GM10248 (cell line): Measurements from ENCODE around the gene TRIM54.

ENCODE experiments used
- CTCF ChIA-PET: fragments of 300-600 bp; sonication (Branson Sonifier 250); formaldehyde crosslinking; extraction: SDS; loops from one replicate; lab custom pipeline; 2021; ENCODE audit warnings: antibody characterized with exemption; lab: Yijun Ruan, JAX
- POLR2A ChIA-PET: fragments of 350-650 bp; sonication (Branson Sonifier 250); formaldehyde crosslinking; extraction: SDS; loops from one replicate; lab custom pipeline; 2020; ENCODE audit warnings: antibody characterized with exemption; lab: Yijun Ruan, JAX
- DNase-seq: peaks from one replicate; pipeline ENCODE4 v3.0.0; 2012; ENCODE audit errors: extremely low spot score
- CTCF ChIP-seq: IDR thresholded peaks from 2 replicates; pipeline ENCODE4 v1.5.1; 2012; ENCODE audit warnings: mild to moderate bottlenecking, low read depth; ENCODE audit errors: extremely low read depth, missing control alignments, control extremely low read depth

The TRIM54 gene

GRCh38 chr2:27303093-27304025 is 21.1 kb downstream of the TRIM54 start:
- peak; percentile 77 for TF ChIP-seq CTCF
- DNase-seq = peak; percentile 70
- POLR2A ChIA-PET = no interaction called here
- CTCF ChIA-PET = interaction anchor here (0.6 to 10.7 kb wide), 58 partner anchors 9 to 454 kb away, joined by 3 to 138 read pairs (median 4); partner anchors contain the start of genes EIF2B4, KHK, MPV17 and PREB

DNA sequence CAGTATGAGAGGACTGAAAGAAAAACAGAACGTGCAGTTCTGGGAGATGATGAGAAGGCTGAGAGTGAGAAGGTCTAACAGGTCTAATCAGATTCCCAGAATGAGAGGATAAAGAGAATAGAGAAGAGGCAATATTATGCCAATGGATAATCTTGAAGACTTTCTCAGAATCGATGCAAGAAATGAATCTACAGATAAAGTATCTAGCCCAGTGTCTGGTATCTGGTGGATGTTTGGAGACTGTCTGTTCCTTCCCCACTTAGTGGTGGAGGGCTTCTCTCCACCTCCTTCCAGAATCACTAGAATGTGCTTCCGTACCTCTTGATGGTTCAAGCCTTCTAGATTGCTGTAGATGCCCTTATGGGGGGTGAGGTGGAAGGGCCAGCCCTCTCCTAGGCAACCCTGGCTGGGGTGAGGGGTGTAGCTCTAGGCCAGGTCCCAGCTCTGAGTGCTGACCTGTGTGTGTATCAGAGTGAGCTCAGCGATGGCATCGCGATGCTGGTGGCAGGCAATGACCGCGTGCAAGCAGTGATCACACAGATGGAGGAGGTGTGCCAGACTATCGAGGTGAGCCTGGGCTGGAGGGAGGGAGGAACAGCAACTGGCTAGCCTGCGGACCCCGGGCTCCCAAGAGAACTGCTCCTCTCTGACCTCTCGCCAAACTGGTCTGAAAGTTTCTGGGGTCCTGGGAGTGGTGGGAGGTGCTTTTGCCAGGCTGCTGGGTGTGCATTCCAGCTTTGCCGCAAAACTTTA is 22.4 kb downstream of the TRIM54 start:
- DNase-seq = no peak
- CTCF ChIA-PET = interaction anchor here (0.8 to 10.7 kb wide), 14 partner anchors 7 to 343 kb away, joined by 3 to 138 read pairs (median 19); partner anchors contain the start of genes MPV17, SLC30A3 and TRIM54
- POLR2A ChIA-PET = no interaction called here
- TF ChIP-seq CTCF = no peak

DNA sequence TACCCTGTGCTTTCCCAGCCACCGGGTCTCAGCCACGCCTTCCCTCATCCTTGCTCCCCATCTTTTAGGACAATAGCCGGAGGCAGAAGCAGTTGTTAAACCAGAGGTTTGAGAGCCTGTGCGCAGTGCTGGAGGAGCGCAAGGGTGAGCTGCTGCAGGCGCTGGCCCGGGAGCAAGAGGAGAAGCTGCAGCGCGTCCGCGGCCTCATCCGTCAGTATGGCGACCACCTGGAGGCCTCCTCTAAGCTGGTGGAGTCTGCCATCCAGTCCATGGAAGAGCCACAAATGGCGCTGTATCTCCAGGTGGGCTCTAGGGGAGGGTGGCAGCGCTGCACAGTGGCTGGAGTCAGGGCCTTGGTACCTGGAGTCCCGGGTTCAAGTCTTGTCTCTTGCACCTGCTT is 23.3 kb downstream of the TRIM54 start:
- ChIA-PET POLR2A (no interaction called here), CTCF (interaction anchor here (0.8 to 10.7 kb wide), 9 partner anchors 9 to 344 kb away, joined by 3 to 138 read pairs (median 29); partner anchors contain the start of genes MPV17 and TRIM54)
- no peak for TF ChIP-seq CTCF
- no peak for DNase-seq

DNA sequence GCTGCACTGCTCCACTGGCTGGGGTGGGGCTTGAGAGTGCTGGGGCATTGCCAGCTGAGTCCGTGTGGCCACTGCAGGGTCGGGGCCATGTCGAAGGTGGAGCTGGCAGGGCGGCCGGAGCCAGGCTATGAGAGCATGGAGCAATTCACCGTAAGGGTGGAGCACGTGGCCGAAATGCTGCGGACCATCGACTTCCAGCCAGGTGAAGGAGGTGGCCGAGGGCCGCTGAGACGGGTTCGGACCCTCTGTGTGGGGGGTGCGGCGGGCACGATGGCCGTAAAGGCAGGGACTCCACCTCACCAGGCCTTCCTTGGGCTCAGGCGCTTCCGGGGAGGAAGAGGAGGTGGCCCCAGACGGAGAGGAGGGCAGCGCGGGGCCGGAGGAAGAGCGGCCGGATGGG is 23.9 kb downstream of the TRIM54 start:
- DNase-seq = no peak
- CTCF ChIA-PET = interaction anchor here (1.1 to 10.7 kb wide), 4 partner anchors 8 to 24 kb away, joined by 3 to 138 read pairs (median 18); partner anchors contain the start of genes MPV17 and TRIM54
- TF ChIP-seq CTCF = no peak
- POLR2A ChIA-PET = no interaction called here

DNA sequence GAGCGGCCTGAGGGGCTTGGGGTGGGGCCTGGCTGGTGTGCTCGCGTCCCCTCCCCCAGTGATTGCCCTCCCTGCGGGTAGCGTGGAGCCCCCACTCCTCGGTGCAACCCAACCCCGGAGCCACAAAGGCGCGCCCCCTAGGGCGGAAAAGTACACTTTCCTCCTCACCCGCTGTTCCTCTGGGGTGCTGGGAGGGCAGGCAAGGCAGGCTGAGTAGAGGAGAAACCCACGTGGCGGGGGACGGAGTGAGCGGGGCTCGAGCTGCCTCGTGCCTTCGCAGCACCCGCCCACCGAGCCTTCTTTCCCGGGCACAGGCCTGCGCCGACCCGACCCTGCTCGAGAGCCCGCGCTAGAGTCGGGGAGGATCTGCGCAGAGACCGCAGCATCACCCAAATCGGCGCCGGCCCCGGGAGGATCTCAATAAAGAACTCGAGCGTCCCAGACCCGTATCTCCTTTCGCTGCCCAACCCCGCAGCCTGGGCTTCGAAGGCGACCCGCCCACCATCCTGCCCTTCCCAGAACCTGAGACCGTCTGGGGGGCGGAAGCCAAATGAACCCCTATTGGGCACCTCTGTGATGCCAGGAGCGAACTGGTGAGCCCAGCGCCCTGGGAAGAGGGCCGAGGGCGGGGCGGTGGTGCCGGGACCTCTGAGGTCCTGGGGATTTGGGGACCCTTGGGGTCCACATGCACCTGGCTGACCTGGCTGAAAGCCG is 24.5 kb downstream of the TRIM54 start:
- ChIA-PET POLR2A (no interaction called here), CTCF (interaction anchor here (1.1 to 5.7 kb wide), 2 partner anchors 11 to 16 kb away, joined by 3 to 33 read pairs; partner anchors contain the start of gene MPV17)
- peak; percentile 21 for TF ChIP-seq CTCF
- peak; percentile 49 for DNase-seq

- no peak for DNase-seq
- POLR2A ChIA-PET = no interaction called here
- CTCF ChIA-PET = no interaction called here
- no peak for TF ChIP-seq CTCF
Observed at GRCh38 chr2:27307287-27307544, 25.0 kb downstream of the TRIM54 start.
